Ovary (tissue), 9 donors: ENCODE results near the gene WNT6. TPM values are rescaled to one million over a fixed set of nuclear protein-coding genes. Genes with fewer than 3 reads are reported as not detected.
"Not testable (repeated sequence)": the region's sequence is repeated elsewhere in the genome, so short reads cannot be mapped to it uniquely, and the experiment has no call there.

Experiments
- DNase-seq, 5 donors: peaks; one replicate each; pipeline ENCODE4 v3.0.0-alpha.2; 2019 to 2020
- H3K27ac ChIP-seq, 2 donors: fragments of 200-600 bp; one replicate each; pipeline versions ENCODE4 v1.5.1 to v1.8.0; 2019 to 2022
- H3K27me3 ChIP-seq: fragments of 200-600 bp; one replicate; pipeline ENCODE4 v1.8.0; 2022
- H3K36me3 ChIP-seq: fragments of 200-600 bp; sonication (generic); one replicate; pipeline ENCODE4 v1.5.1; 2019
- H3K4me1 ChIP-seq: one replicate; pipeline ENCODE4 v1.8.1; 2013; ENCODE audit warnings: mild to moderate bottlenecking, moderate library complexity; ENCODE audit not compliant: insufficient read depth
- H3K4me3 ChIP-seq: fragments of 200-600 bp; sonication (generic); one replicate; pipeline ENCODE4 v1.5.1; 2017
- H3K9me3 ChIP-seq, 2 donors: fragments of 200-600 bp in 1 of 2; sonication (generic) in 1 of 2; one replicate each; pipeline versions ENCODE4 v1.5.1 to v1.8.1; 2013 to 2019; ENCODE audit warnings: mild to moderate bottlenecking in 1 of 2, moderate library complexity in 1 of 2
- EP300 ChIP-seq: sonication (generic); formaldehyde crosslinking; IDR thresholded peaks from one replicate; pipeline ENCODE4 v1.6.1; 2017; ENCODE audit warnings: antibody characterized with exemption
- POLR2A ChIP-seq: fragments of 450-650 bp; IDR thresholded peaks from one replicate; pipeline ENCODE4 v1.6.1; 2017; ENCODE audit warnings: antibody characterized with exemption, mild to moderate bottlenecking, moderate library complexity
- WGBS, 3 donors: extraction: QIAGEN DNeasy Blood & Tissue Kit in 1 of 3; methylation state at CpG; one replicate each; pipeline versions ENCODE4 v1.1.5 to v1.1.7; 2013 to 2017; 5-methylcytosine and 5-hydroxymethylcytosine counted together
- intact Hi-C, 4 donors: fragments of 100-400 bp; cut with DNase I; formaldehyde crosslinking; loops; one replicate each; pipeline versions ENCODE4 v1.11.0 to v1.15.1; 2022 to 2023
- polyA plus RNA-seq, 2 donors: library from polyadenylated mRNA; stranded (reverse); fragments of 200-250 nt in 1 of 2; fragments of 350-450 nt in 1 of 2; fragmentation: Illumina TruSeq in 1 of 2; extraction: RNeasy Lipid Tissue Mini Kit (QIAGEN cat#74804) in 1 of 2; gene quantifications; one replicate each; pipeline ENCODE4 v1.2.3, GENCODE V29; 2013 to 2014
- total RNA-seq, 7 donors: library from RNA; depleted of rRNA in 2 of 7; stranded (reverse); fragments of >200 nt in 2 of 7; fragmentation: NEBNext Ultra II Directional in 3 of 7; extraction: Animal tissue kit (Norgen Biotek cat#: 25700) in 3 of 7; gene quantifications; one replicate each; pipeline versions ENCODE4 v1.1.0 to v1.2.4, GENCODE V29; 2016 to 2023
- TF ChIP-seq, protein P1 (sequence below), 3 donors: fragments of 450-650 bp in 2 of 3; fragments of 200-600 bp in 1 of 3; IDR thresholded peaks; one replicate each; pipeline versions ENCODE4 v1.5.1 to v1.8.0; 2016 to 2022; ENCODE audit warnings: antibody characterized with exemption in 3 of 3, mild to moderate bottlenecking in 1 of 3
- donor health status: DM: no; HTN: no; CAD: no; lungs with moderate emphysema.
- donor health status: DM: no; HTN: no; CAD: no.
- donor health status: Bipolar disorder and iron deficiency.
- donor health status: DM: yes; HTN: yes; CAD: no.
- donor health status: DM: no; HTN: no; CAD: no.
- donor health status: DM: yes; HTN: yes; CAD: no.

Gene WNT6
- total and polyA plus RNA-seq, 9 donors = 0.13 to 4.5 (median 2.0) TPM

DNA sequence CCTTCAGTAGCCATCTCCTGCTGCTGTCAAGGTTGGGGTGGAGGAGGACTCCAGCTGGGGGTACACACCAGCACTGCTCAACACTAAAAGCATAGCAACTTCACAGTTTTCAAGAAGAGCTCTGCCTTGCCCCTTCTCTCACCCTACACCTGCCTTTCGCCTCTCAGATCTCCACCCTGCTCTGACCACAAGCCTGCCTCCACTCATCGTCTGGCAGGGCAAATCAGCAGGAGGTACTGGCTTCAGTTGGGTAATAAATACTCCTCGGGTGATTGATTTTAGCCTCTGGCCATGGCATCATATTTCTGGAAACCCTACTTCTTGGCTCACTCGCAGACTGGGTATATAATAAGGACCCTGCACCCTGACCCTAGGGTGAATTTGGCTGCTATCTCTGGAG, 24.9 kb upstream of the WNT6 start:
- H3K4me1 ChIP-seq = no peaks in the 10 kb centered on the region
- H3K27me3 ChIP-seq = no peaks in the 10 kb centered on the region
- no peaks in the 10 kb centered on the region for H3K36me3 ChIP-seq
- H3K4me3 ChIP-seq = no peak overlapping the region
- TF ChIP-seq, protein P1, sequence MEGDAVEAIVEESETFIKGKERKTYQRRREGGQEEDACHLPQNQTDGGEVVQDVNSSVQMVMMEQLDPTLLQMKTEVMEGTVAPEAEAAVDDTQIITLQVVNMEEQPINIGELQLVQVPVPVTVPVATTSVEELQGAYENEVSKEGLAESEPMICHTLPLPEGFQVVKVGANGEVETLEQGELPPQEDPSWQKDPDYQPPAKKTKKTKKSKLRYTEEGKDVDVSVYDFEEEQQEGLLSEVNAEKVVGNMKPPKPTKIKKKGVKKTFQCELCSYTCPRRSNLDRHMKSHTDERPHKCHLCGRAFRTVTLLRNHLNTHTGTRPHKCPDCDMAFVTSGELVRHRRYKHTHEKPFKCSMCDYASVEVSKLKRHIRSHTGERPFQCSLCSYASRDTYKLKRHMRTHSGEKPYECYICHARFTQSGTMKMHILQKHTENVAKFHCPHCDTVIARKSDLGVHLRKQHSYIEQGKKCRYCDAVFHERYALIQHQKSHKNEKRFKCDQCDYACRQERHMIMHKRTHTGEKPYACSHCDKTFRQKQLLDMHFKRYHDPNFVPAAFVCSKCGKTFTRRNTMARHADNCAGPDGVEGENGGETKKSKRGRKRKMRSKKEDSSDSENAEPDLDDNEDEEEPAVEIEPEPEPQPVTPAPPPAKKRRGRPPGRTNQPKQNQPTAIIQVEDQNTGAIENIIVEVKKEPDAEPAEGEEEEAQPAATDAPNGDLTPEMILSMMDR (IDR thresholded peaks at IDR 0.05) = no peak
- no peak for TF ChIP-seq POLR2A
- no peak for TF ChIP-seq EP300
- 40 to 50% (median 49%) methylated on average over 4 of the region's 4 CpGs for WGBS, 3 donors
- no peak overlapping the region for H3K27ac ChIP-seq
- peaks cover 0 to 7% of the 10 kb centered on the region in 2 donors for H3K9me3 ChIP-seq
- no peak for DNase-seq
- intact Hi-C loops = no loop called here

DNA sequence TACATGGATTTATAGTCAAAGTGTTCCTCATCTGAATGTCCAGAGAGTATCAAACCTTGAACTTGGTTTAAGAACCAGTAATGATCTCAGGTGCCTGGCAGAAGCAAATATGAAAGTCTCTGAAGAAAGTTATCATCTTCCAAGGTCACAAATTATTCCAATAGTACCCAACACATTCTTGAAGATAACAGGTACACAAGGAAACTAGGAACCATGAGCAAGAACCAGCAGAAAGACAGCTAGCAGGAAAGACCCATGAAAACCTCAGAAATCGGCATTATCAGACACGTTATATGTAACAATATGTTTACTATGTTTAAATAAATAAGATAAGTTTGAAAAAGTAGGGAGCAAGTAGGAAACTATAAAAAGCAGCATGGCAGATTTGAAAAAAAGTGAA, 22.1 kb upstream of the WNT6 start:
- WGBS, 3 donors = 82 to 90% (median 86%) methylated on average over 2 of the region's 2 CpGs
- intact Hi-C loops = no loop called here
- no peak for DNase-seq

DNA sequence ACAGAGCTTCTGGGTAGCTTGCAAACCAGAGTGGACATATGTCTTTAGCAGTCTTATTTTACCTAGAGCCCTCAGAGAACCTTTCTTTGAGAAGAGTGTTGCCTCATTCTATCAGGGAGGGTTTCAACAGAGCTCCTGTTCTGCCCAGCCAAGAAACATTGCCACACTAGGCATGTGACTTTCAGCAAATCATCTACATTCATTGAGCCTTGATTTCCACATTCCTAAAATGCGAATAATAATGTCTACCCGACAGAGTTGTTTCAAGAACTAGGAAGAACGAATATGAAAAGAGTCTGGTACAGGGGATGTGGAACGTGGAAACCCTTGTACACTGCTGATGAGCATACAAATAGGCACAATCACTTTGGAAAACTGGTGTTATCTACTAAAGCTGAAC, 20.2 kb upstream of the WNT6 start:
- Histone ChIP-seq H3K4me1 (no peaks in the 10 kb centered on the region), H3K36me3 (no peaks in the 10 kb centered on the region), H3K27me3 (no peaks in the 10 kb centered on the region), H3K9me3 (peaks cover 0 to 7% of the 10 kb centered on the region in 2 donors), H3K27ac (no peak overlapping the region), H3K4me3 (no peak overlapping the region)
- no peak for DNase-seq
- TF ChIP-seq, protein P1 (IDR thresholded peaks at IDR 0.05) = no peak
- no peak for TF ChIP-seq EP300
- no peak for TF ChIP-seq POLR2A
- intact Hi-C loops = no loop called here
- WGBS, 3 donors = 70 to 76% (median 73%) methylated on average over 4 of the region's 4 CpGs

More for the DNA sequence above, 22.1 kb upstream of the WNT6 start:
- Histone ChIP-seq H3K36me3 (no peaks in the 10 kb centered on the region), H3K4me3 (no peak overlapping the region), H3K27me3 (no peaks in the 10 kb centered on the region), H3K9me3 (peaks cover 0 to 7% of the 10 kb centered on the region in 2 donors), H3K27ac (no peak overlapping the region), H3K4me1 (no peaks in the 10 kb centered on the region)
- TF ChIP-seq EP300 (no peak), POLR2A (no peak)
- TF ChIP-seq, protein P1 (IDR thresholded peaks at IDR 0.05) = no peak

DNA sequence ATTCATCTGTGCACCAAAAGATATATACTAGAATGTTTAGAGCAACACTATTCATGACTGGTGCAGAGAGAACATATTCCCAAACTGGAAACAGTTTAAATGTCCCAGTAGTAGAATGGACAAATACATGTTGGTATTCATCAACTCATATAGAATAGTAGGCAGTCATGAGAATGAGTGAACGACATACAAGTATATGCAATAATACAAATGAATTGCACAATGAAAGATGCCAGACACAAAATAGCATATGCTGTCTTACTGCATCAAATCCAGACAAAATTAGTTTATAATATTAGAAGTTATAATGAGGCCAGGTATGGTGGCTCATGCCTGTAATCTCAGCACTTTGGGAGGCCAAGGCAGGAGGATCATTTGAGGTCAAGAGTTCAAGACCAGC, 19.7 kb upstream of the WNT6 start:
- Histone ChIP-seq H3K4me1 (no peaks in the 10 kb centered on the region), H3K4me3 (no peak overlapping the region), H3K36me3 (no peaks in the 10 kb centered on the region), H3K9me3 (peaks cover 0 to 7% of the 10 kb centered on the region in 2 donors), H3K27ac (no peak overlapping the region), H3K27me3 (no peaks in the 10 kb centered on the region)
- no peak for DNase-seq
- TF ChIP-seq, protein P1 (IDR thresholded peaks at IDR 0.05) = no peak
- TF ChIP-seq EP300 (no peak), POLR2A (no peak)
- intact Hi-C loops = no loop called here
- 84 to 88% (median 88%) methylated on average over 1 of the region's 1 CpG for WGBS, 3 donors

DNA sequence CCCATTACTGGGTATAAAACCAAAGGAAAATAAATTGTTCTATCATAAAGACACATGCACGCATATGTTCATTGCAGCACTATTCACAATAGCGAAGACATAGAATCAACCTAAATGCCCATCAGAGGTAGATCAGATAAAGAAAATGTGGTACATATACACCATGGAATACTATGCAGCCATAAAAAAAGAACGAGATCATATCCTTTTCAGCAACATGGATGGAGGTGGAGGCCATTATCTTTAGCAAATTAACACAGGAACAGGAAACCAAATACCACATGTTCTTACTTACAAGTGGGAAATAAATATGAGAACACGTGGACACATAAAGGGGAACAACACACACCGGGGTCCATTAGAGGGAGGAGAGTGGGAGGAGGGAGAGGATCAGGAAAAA, 15.3 kb upstream of the WNT6 start:
- H3K27me3 ChIP-seq, intact Hi-C loops, H3K27ac ChIP-seq, H3K4me3 ChIP-seq, H3K4me1 ChIP-seq, DNase-seq, H3K9me3 ChIP-seq, H3K36me3 ChIP-seq: not testable (repeated sequence)
- WGBS, 3 donors = 80 to 90% (median 82%) methylated on average over 5 of the region's 5 CpGs

DNA sequence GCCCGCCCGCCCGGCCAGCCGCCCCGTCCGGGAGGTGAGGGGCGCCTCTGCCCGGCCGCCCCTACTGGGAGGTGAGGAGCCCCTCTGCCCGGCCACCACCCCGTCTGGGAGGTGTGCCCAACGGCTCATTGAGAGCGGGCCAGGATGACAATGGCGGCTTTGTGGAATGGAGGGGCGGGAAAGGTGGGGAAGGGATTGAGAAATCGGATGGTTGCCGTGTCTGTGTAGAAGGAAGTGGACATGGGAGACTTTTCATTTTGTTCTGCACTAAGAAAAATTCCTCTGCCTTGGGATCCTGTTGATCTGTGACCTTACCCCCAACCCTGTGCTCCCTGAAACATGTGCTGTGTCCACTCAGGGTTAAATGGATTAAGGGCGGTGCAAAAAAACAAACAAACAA, 12.6 kb upstream of the WNT6 start:
- DNase-seq = peak in 1 of 5 donors; percentile 17
- WGBS, 3 donors = 65 to 84% (median 72%) methylated on average over 4 to 18 of the region's 18 CpGs

More for the DNA sequence above, 12.6 kb upstream of the WNT6 start:
- intact Hi-C loops = loop anchor here in 2 of 4 donors (2.0 to 5.0 kb wide), 2 partner anchors 135 to 136 kb away; partner anchors contain the start of gene TTLL4 (in 2 of the 2)
- H3K9me3 ChIP-seq, H3K27me3 ChIP-seq, H3K36me3 ChIP-seq, H3K4me3 ChIP-seq, H3K27ac ChIP-seq, H3K4me1 ChIP-seq: not testable (repeated sequence)
